Right lobe of liver (tissue), 4 donors: Measurements from ENCODE around the gene MMAB.

Experiments
- POLR2A ChIP-seq: fragments of 450-650 bp; IDR thresholded peaks from one replicate; pipeline ENCODE4 v1.6.1; 2017; ENCODE audit warnings: antibody characterized with exemption, mild to moderate bottlenecking
- TF ChIP-seq, protein P1 (sequence below), 4 donors: fragments of 200-600 bp in 3 of 4; fragments of 450-650 bp in 1 of 4; IDR thresholded peaks; one replicate each; pipeline versions ENCODE4 v1.5.1 to v1.8.0; 2016 to 2022; ENCODE audit warnings: antibody characterized with exemption in 4 of 4, mild to moderate bottlenecking in 2 of 4
- donor health status: DM: no; HTN: no; CAD: no.
- donor health status: DM: no; HTN: no; CAD: no.
- donor health status: DM: no; HTN: yes; CAD: no.

DNA sequence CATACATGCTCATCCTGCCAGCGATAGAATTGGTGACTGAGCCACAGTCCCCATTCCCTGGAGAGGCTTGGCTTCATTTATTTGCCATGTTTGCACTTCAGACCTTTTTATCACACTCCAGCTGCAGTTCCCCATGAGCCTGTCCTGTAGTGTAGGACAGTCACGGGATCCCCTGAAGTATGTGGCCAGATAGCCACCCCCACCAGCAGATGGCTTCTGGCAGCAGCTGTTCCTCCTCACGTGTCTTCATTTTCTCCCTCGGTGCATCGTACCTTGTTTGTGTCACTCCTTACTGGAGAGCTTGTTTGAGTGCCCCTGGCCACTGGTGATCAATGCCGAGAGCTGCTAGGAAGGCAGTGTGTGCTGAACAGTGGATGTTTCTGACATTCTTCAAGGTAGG, 55.7 kb downstream of the MMAB start:
- no peak for TF ChIP-seq POLR2A
- TF ChIP-seq, protein P1, sequence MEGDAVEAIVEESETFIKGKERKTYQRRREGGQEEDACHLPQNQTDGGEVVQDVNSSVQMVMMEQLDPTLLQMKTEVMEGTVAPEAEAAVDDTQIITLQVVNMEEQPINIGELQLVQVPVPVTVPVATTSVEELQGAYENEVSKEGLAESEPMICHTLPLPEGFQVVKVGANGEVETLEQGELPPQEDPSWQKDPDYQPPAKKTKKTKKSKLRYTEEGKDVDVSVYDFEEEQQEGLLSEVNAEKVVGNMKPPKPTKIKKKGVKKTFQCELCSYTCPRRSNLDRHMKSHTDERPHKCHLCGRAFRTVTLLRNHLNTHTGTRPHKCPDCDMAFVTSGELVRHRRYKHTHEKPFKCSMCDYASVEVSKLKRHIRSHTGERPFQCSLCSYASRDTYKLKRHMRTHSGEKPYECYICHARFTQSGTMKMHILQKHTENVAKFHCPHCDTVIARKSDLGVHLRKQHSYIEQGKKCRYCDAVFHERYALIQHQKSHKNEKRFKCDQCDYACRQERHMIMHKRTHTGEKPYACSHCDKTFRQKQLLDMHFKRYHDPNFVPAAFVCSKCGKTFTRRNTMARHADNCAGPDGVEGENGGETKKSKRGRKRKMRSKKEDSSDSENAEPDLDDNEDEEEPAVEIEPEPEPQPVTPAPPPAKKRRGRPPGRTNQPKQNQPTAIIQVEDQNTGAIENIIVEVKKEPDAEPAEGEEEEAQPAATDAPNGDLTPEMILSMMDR (IDR thresholded peaks at IDR 0.05), result no peak
